ENCODE measurements around the gene TMEM269.

The TMEM269 gene

DNA sequence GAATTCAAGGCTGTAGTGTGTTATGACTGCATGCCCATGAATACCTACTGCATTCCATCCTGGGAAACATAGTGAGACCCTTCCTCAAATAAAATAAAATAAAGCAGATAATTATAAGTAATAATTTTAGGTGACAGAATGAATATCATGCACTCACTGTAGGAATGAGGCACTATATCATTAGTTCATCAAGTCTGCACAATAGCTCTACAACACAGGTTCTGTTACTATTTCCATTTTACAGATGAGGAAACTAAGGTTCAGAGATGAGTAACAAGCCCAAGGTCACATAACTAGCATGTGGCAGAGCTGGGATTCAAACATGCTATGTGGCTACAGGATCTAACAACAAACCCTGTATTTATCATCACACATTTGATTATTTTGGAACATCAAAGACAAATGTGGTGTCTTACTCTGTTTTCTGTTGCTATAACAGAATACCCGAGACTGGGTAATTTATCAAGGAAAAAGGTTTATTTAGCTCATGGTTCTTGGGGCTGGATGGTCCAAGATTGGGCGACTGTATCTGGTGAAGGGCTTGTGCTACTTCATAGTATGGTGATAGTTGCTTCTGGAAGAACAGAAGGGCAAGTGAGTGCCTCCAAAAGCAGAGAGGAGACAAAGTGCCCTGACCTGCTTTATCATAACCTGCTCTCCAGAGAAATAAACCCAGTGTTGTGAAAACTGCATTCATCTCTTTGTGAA lies 56.8 kb downstream of the TMEM269 start:
- Histone ChIP-seq H3K27me3 (ENCODE audit: insufficient read depth, poor library complexity, severe bottlenecking) (no peaks in the 10 kb centered on the region), H3K4me3 (replicated peaks; ENCODE audit: insufficient read depth, low read length) (no peak overlapping the region), H3K27ac (replicated peaks) (no peak overlapping the region)
- TF ChIP-seq, protein P1, sequence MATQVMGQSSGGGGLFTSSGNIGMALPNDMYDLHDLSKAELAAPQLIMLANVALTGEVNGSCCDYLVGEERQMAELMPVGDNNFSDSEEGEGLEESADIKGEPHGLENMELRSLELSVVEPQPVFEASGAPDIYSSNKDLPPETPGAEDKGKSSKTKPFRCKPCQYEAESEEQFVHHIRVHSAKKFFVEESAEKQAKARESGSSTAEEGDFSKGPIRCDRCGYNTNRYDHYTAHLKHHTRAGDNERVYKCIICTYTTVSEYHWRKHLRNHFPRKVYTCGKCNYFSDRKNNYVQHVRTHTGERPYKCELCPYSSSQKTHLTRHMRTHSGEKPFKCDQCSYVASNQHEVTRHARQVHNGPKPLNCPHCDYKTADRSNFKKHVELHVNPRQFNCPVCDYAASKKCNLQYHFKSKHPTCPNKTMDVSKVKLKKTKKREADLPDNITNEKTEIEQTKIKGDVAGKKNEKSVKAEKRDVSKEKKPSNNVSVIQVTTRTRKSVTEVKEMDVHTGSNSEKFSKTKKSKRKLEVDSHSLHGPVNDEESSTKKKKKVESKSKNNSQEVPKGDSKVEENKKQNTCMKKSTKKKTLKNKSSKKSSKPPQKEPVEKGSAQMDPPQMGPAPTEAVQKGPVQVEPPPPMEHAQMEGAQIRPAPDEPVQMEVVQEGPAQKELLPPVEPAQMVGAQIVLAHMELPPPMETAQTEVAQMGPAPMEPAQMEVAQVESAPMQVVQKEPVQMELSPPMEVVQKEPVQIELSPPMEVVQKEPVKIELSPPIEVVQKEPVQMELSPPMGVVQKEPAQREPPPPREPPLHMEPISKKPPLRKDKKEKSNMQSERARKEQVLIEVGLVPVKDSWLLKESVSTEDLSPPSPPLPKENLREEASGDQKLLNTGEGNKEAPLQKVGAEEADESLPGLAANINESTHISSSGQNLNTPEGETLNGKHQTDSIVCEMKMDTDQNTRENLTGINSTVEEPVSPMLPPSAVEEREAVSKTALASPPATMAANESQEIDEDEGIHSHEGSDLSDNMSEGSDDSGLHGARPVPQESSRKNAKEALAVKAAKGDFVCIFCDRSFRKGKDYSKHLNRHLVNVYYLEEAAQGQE (IDR thresholded peaks at IDR 0.05; ENCODE audit: insufficient replicate concordance, low read depth): no peak
- TF ChIP-seq GABPA (IDR thresholded peaks at IDR 0.05; ENCODE audit: low read depth) (no peak), SPI1 (IDR thresholded peaks at IDR 0.05; ENCODE audit: borderline replicate concordance, low read depth) (no peak), POLR2AphosphoS5 (IDR thresholded peaks at IDR 0.05; ENCODE audit: low read depth) (no peak)
- TF ChIP-seq, protein P2, sequence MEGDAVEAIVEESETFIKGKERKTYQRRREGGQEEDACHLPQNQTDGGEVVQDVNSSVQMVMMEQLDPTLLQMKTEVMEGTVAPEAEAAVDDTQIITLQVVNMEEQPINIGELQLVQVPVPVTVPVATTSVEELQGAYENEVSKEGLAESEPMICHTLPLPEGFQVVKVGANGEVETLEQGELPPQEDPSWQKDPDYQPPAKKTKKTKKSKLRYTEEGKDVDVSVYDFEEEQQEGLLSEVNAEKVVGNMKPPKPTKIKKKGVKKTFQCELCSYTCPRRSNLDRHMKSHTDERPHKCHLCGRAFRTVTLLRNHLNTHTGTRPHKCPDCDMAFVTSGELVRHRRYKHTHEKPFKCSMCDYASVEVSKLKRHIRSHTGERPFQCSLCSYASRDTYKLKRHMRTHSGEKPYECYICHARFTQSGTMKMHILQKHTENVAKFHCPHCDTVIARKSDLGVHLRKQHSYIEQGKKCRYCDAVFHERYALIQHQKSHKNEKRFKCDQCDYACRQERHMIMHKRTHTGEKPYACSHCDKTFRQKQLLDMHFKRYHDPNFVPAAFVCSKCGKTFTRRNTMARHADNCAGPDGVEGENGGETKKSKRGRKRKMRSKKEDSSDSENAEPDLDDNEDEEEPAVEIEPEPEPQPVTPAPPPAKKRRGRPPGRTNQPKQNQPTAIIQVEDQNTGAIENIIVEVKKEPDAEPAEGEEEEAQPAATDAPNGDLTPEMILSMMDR (IDR thresholded peaks at IDR 0.05; ENCODE audit: insufficient read depth, low read length): no peak
- no peak for DNase-seq (ENCODE audit: low read depth in 1 of 2, low spot score in 1 of 2)

DNA sequence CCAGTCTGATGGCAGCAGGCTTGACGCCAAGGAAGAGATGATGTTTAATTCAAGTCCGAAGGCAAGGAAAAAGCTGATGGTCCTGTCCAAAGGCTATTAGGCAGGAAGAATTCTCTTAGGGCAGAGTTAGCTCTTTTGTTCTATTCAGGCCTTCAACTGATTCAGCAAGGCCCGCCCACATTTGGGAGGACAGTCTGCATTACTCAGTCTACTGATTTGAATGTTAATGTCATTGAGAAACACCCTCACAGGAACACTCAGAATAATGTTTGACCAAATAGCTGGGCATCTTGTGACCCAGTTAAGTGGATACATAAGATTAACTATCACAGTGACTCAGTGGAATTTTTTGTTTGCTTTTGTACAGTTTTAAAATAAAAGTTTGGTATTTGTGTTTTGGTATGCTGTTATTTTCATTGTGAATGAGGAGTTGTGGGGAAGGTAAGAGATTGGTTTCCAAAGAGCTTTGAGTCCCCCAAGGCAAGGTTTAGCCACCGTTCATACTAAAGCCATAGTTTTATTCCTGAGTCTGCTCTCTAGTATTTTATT lies 59.9 kb downstream of the TMEM269 start:
- TF ChIP-seq, protein P1 (IDR thresholded peaks at IDR 0.05; ENCODE audit: insufficient replicate concordance, low read depth): no peak
- TF ChIP-seq GABPA (IDR thresholded peaks at IDR 0.05; ENCODE audit: low read depth): no peak
- TF ChIP-seq POLR2AphosphoS5 (IDR thresholded peaks at IDR 0.05; ENCODE audit: low read depth): no peak
- TF ChIP-seq SPI1 (IDR thresholded peaks at IDR 0.05; ENCODE audit: borderline replicate concordance, low read depth): no peak
- TF ChIP-seq, protein P2 (IDR thresholded peaks at IDR 0.05; ENCODE audit: insufficient read depth, low read length): no peak
- Histone ChIP-seq H3K4me3 (replicated peaks; ENCODE audit: insufficient read depth, low read length) (no peak overlapping the region), H3K27ac (replicated peaks) (no peak overlapping the region), H3K27me3 (ENCODE audit: insufficient read depth, poor library complexity, severe bottlenecking) (no peaks in the 10 kb centered on the region)
- no peak for DNase-seq (ENCODE audit: low read depth in 1 of 2, low spot score in 1 of 2)

DNA sequence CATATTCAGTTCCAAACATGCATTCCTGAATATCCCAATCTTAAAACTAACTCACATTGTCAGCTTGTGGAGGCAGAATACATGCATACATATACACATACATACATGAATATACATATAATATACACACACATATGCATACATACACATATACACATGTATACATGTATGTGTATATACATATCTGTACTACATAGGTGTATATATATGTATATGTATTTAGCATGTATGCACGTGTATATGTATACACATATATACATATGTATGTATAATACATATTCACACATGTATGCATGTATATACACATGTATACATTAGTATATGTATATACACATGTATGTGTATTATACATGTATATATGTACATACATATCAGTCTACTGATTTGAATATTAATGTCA lies 60.4 kb downstream of the TMEM269 start:
- Histone ChIP-seq H3K27me3 (ENCODE audit: insufficient read depth, poor library complexity, severe bottlenecking) (no peaks in the 10 kb centered on the region), H3K27ac (replicated peaks) (no peak overlapping the region), H3K4me3 (replicated peaks; ENCODE audit: insufficient read depth, low read length) (no peak overlapping the region)
- TF ChIP-seq GABPA (IDR thresholded peaks at IDR 0.05; ENCODE audit: low read depth): no peak
- TF ChIP-seq, protein P1 (IDR thresholded peaks at IDR 0.05; ENCODE audit: insufficient replicate concordance, low read depth): no peak
- TF ChIP-seq POLR2AphosphoS5 (IDR thresholded peaks at IDR 0.05; ENCODE audit: low read depth): no peak
- TF ChIP-seq, protein P2 (IDR thresholded peaks at IDR 0.05; ENCODE audit: insufficient read depth, low read length): no peak
- TF ChIP-seq SPI1 (IDR thresholded peaks at IDR 0.05; ENCODE audit: borderline replicate concordance, low read depth): no peak
- DNase-seq (ENCODE audit: low read depth in 1 of 2, low spot score in 1 of 2): no peak
